Activated CD8-positive, alpha-beta memory T cell treated with anti-CD3 and anti-CD28 coated beads, Interleukin-2, amount 50 U/mL, for 48 hours (primary cell): ENCODE results near the gene ANKS6.

Experiments used
- DNase-seq: peaks from one replicate; pipeline ENCODE4 v3.0.0-alpha.2; 2020

Gene ANKS6

DNA sequence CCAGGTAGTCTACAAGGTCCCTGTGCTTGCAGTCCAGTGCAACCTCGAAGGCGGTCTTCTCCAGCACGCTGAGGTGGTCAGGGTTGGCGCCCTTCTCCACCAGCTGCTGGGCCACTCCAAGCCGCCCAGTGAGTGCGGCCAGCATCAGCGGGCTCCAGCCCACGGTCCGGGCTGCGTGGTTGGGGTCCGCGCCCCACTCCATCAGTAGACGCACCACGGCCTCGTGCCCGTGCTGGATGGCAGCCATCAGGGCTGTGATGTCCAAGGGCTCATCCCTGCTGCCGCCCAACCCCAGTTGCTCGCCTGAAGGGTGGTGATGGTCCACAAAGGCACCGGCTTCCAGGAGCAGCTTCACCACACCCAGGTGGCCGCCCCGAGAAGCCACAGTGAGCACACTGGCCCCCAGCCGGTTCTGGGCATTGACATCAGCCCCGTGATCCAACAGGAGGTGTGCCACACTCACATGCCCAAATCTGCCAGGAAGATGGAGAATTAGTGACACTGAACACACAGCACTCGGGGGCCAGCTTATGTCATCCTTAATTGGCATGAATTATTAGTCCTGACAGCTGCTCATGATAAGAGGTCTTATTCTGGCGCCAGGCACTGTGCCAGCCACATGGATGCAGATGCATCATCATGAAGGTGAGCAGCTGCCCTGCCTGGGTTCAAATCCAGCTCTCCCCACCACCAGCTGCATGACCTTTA is 6.1 kb downstream of the ANKS6 start:
- DNase-seq: peak; percentile 46

DNA sequence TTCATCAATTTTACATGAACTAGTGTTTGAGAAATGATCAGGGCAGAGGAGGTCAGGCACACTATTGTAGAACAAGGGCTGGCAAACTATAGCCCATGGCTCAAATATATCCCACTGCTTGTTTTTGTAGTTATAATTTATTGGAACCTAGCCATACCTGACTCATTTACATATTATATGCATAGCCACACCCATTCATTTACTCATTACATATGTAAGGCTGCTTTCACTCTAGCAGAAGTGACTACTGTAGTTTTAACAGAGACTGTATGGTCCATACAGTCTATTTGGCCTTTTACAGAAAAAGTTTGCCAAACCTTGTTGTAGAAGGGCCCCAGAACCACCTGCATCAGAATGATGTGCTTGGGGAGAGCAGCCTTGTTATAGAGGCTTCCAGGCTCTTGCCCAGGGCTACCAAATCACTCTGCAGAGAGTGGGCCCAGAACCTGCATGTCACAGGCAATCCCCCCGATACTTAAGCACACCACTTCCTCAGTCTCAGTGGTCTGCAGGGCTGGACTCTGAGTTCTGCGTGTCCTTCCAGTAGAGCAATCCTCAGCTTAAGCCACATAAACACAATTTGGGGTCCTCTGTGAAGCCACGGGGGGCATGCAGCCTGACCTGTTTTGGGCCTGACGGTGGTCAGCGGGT is 6.7 kb downstream of the ANKS6 start:
- no peak for DNase-seq

DNA sequence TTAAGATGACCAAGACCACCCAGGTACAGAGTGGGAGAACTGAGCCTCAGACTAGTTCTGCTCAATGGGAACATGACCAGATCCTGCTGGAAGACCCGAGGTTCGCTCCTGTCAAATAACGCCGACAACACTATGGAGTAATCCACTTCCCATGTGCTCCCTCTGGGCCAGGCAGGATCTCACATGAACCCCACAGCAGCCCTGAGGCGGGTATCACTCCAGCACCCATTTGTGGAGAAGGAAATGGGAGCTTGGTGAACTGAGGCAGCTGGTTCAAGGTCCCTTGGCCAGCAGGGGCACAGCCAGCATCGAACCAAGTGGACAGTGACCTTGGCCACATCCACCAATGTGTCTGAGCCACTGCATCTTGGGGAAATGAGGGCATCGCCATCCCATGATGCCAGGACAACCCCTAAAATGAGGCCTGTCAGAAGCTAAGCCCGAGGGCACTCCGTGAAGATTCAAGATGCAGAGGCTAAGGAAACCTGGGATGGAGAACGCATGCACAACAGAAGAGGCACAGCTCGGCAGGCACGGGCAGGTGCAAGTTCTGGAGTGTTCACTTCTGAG is 8.5 kb downstream of the ANKS6 start:
- DNase-seq: peak; percentile 34

- peak; percentile 7 for DNase-seq
These were observed 9.4 kb downstream of the ANKS6 start for GRCh38 chr9:98786750-98787510.

- DNase-seq: peak; percentile 32
These were observed 11.2 kb downstream of the ANKS6 start for GRCh38 chr9:98784831-98785806.

- peak; percentile 36 for DNase-seq
These were observed 12.7 kb downstream of the ANKS6 start for GRCh38 chr9:98783518-98784226.

- DNase-seq: no peak
These were observed 14.6 kb downstream of the ANKS6 start for GRCh38 chr9:98781588-98782383.

- DNase-seq: no peak
These were observed 16.2 kb downstream of the ANKS6 start for GRCh38 chr9:98780059-98780749.

DNA sequence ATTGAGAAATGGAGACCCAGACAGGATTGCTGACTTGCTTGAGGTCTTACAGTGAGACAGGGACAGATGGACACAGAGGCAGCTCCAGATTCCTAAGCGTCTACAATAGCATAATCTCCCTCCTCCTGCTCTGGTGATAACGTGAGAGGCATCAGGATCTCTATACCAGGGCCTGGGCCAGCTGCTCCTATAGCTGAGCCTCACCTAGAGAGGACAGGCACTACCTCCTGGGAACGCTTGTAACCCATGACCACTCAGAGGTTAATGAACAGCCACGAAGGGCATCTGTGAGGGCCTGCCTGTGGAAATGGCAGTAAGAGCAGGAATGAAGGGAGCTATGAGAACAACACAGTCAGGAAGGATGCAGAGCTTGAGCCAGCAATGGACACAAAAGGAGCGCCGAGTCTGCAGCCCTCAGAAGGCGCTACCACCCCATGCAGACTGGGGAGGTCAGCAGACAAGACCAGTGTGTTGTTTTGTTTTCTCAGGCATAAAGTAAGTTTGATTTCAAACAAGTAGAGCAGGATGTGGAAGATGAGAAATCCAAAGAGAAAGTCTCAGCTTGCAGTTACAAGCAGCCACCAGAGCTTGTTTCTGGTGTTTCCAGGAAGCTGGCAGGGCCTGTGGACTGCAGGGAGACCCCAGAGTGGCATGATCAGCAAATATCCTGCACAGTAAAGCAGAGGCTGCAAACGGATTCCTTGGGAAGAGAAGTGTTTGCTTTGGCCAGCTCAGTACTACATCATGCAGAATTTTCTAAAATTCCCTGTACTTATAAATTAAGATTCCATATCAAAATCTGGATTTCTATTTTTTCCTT is 17.4 kb downstream of the ANKS6 start:
- DNase-seq: no peak

- no peak for DNase-seq
These were observed 18.1 kb downstream of the ANKS6 start for GRCh38 chr9:98778251-98778650.

GRCh38 chr9:98777618-98778017 is 18.7 kb downstream of the ANKS6 start:
- no peak for DNase-seq

DNA sequence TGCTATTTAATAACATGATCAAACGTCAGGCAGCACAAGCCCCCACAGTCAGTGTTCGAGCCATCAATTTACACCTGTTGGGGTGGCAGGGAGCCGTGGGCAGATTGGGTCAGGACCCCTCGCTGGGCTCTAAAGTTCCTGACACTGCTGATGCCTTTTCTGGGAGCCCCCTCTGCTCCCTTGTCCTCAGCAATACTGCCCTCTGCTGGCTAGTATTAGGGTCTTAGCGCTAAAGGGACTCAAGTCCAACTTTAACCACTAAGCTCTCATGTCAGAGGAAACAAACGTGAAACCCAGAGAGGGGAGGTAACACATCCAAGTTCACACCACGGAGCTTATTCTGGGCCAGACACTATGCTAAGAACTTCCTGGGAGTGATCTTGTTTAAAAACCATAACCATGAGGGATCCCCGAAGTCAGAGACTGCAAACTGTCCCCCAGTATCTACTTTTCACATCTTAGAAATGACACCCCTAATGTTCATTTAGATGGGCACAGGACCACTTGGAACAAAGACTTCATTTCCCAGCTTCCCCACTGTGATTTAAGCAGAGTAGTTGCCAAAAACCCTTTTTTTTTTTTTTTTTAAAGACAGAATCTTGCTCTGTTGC is 20.4 kb downstream of the ANKS6 start:
- DNase-seq: no peak

DNA sequence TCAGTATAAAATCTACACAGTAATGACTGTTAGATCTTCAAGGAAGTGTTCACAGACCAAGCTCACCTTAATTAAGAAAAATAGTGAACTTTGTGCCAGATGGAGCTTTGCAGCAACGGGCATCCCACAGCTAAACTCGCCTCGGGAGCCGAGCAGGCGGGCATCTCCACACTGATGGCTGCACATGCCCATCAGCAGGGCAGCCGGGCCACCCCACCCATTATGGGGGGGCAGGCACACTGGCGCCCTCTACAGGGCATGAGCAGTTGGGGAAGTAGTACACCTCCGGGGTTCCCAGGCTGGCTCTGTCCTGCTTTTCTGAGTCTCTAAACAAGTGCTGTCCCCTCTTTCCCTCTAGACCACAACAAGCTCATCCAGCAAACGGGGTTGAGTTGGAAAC is 21.6 kb downstream of the ANKS6 start:
- peak; percentile 72 for DNase-seq

GRCh38 chr9:98773721-98774120 is 22.6 kb downstream of the ANKS6 start:
- DNase-seq: no peak

DNA sequence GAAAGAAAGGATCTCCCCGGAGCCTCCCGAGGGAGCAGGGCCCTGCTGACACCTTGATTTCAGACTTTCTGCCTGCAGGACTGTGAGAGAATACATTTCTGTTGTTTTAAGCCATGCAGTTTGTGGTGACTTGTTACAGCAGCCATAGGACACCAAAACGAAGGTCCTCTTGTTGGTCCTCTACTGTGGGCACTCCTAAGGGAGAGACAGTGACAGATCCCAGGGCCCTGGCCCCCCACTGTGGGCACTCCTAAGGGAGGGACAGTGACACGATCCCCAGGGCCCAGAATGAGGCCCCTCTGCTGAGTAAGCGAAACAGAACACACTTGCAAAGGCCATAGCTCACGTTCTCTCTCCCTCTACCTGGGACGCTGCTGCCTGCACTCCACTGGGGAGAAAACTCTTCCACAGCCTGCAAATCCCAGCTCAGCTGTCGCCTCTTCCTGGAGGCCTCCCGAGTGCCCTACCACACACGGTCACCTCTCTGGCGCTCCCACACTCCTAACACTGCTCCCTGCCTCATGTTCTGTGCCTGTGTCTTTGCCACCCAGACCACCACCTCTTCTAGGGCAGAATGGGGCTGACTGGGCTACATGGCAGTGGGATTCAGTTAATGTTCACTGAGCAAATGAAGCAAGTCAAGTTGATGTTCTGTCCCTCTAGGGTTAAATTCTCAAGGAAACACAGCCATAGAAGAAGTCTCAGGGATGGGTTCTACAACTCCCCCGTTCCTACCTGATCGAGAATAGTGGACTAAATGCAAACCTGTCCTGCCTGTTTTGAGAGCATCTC is 23.8 kb downstream of the ANKS6 start:
- DNase-seq: no peak

GRCh38 chr9:98771209-98771874 is 25.0 kb downstream of the ANKS6 start:
- no peak for DNase-seq

GRCh38 chr9:98770717-98771116 is 25.6 kb downstream of the ANKS6 start:
- no peak for DNase-seq
